Endothelial cell of umbilical vein (primary cell): Measurements from ENCODE around the gene FRYL.

Source experiments
- CTCF ChIP-seq, 2 donors: IDR thresholded peaks; 1 replicate in 1 of 2; 2 replicates in 1 of 2; pipeline ENCODE4 v1.5.1; 2011; ENCODE audit warnings: low read length in 2 of 2, mild to moderate bottlenecking in 2 of 2, moderate library complexity in 2 of 2, control low read depth in 1 of 2, inconsistent platforms in 1 of 2, low read depth in 1 of 2; ENCODE audit not compliant: insufficient read depth in 1 of 2; ENCODE audit errors: extremely low read depth in 1 of 2
- EZH2 ChIP-seq: IDR thresholded peaks from 2 replicates; pipeline ENCODE4 v1.6.1; 2012; ENCODE audit warnings: borderline replicate concordance, low read depth, mild to moderate bottlenecking, moderate library complexity, low read length, inconsistent platforms; ENCODE audit not compliant: severe bottlenecking
- FOS ChIP-seq: IDR thresholded peaks from 2 replicates; pipeline ENCODE4 v1.6.1; 2011; ENCODE audit warnings: mild to moderate bottlenecking, low read length, moderate library complexity, borderline replicate concordance; ENCODE audit not compliant: insufficient read depth
- GATA2 ChIP-seq: IDR thresholded peaks from 2 replicates; pipeline ENCODE4 v1.7.0; 2011; ENCODE audit warnings: low read depth, mild to moderate bottlenecking, moderate library complexity, mixed read lengths, low read length; ENCODE audit not compliant: insufficient read length, insufficient read depth
- JUN ChIP-seq: IDR thresholded peaks from 2 replicates; pipeline ENCODE4 v1.6.1; 2011; ENCODE audit warnings: borderline replicate concordance, low read depth; ENCODE audit not compliant: insufficient read length, insufficient read depth
- MYC ChIP-seq: IDR thresholded peaks from one replicate; pipeline ENCODE4 v1.6.1; 2011; ENCODE audit warnings: mild to moderate bottlenecking, low read depth, low read length
- POLR2A ChIP-seq: IDR thresholded peaks from 2 replicates; pipeline ENCODE4 v1.6.1; 2012; ENCODE audit warnings: low read depth, mild to moderate bottlenecking, control low read depth, low read length
- POLR2AphosphoS5 ChIP-seq: IDR thresholded peaks from 2 replicates; pipeline ENCODE4 v1.6.1; 2012; ENCODE audit warnings: low read depth, mild to moderate bottlenecking, control low read depth, low read length, moderate library complexity; ENCODE audit not compliant: insufficient read depth
- TF ChIP-seq, protein P1 (sequence below): IDR thresholded peaks from 2 replicates; pipeline ENCODE4 v1.6.1; 2011; ENCODE audit not compliant: insufficient read depth, insufficient read length

- TF ChIP-seq CTCF (IDR thresholded peaks at IDR 0.05; ENCODE audit: extremely low read depth in 1 of 2, insufficient read depth in 1 of 2, low read depth in 1 of 2, low read length in 2 of 2) (no peak), EZH2 (no peak), POLR2AphosphoS5 (no peak), POLR2A (no peak), JUN (no peak), MYC (no peak), FOS (no peak), GATA2 (no peak)
- TF ChIP-seq, protein P1, sequence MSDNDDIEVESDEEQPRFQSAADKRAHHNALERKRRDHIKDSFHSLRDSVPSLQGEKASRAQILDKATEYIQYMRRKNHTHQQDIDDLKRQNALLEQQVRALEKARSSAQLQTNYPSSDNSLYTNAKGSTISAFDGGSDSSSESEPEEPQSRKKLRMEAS: no peak
Measured at GRCh38 chr4:48670587-48670986, 109.5 kb downstream of the FRYL start.
